ENCODE results near the gene INTS6L.

Gene INTS6L

DNA sequence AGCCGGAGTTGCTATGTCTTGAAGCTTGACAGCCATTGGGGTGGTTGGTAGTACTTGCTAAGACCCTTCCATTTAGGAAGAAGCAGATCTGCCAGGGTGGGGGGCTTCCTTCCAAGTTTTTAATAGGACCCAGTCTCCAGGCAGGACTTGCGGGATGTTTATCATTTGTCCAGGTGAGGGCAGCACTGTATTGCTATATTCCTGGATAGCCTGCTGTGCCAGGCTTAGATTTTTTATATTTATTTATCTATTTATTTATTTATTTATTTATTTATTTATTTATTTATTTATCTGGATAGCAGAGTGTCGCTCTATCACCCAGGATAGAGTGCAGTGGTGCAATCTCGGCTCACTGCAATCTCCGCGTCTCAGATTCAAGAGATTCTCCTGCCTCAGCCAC, 105.5 kb downstream of the INTS6L start:
- ATAC-seq = no peak
- H3K36me3 Mint-ChIP-seq = no peaks in the 10 kb centered on the region
- H3K27ac Mint-ChIP-seq = no peak overlapping the region
- no peaks in the 10 kb centered on the region for H3K4me1 Mint-ChIP-seq
- no peak overlapping the region for H3K4me3 Mint-ChIP-seq
- no peaks in the 10 kb centered on the region for H3K9me3 Mint-ChIP-seq
- H3K27me3 Mint-ChIP-seq = no peaks in the 10 kb centered on the region

DNA sequence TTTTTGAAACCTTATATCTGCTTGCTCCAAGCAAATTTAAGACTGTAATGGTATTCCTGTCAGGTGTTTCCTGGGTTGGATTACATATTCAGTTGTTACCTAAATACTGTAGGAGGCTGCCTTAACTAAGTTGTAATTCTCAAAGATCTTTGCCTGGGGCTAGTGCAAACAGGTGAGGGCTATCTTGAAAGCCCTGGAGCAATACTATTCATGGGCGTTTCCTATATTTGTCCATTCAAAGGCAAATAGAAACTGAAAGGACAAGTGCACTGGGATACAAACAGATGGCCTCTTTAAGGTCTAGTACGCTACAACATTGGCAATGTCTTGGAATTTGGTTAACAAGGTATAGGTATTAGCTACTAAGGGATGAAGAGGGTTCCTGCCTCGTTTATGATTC, 108.9 kb downstream of the INTS6L start:
- Mint-ChIP-seq H3K4me3 (no peak overlapping the region), H3K4me1 (no peaks in the 10 kb centered on the region), H3K27ac (no peak overlapping the region), H3K9me3 (no peaks in the 10 kb centered on the region), H3K27me3 (no peaks in the 10 kb centered on the region), H3K36me3 (no peaks in the 10 kb centered on the region)
- ATAC-seq = no peak
